GM12864 (cell line): Measurements from ENCODE around the gene DDI2.
A peak's percentile ranks its signal among the peaks of the same experiment; 100 is the strongest.

Experiments used
- DNase-seq: peaks from one replicate; pipeline ENCODE4 v3.0.0-alpha.2; 2011; ENCODE audit warnings: low read depth
- H3K4me3 ChIP-seq: 2 replicates; pipeline ENCODE4 v1.5.1; 2011; ENCODE audit warnings: mild to moderate bottlenecking, low read depth, low read length, control low read depth
- CTCF ChIP-seq: IDR thresholded peaks from 2 replicates; pipeline ENCODE4 v1.5.1; 2011; ENCODE audit warnings: low read depth, mild to moderate bottlenecking, moderate library complexity, low read length, control low read depth, inconsistent platforms; ENCODE audit errors: missing control alignments

Gene DDI2

GRCh38 chr1:15575549-15576150 is 41.6 kb upstream of the DDI2 start:
- TF ChIP-seq CTCF, result no peak
- no peak overlapping the region for H3K4me3 ChIP-seq
- no peak for DNase-seq

- DNase-seq, result no peak
- no peak for TF ChIP-seq CTCF
- no peak overlapping the region for H3K4me3 ChIP-seq
Observed at GRCh38 chr1:15577691-15578090, 39.6 kb upstream of the DDI2 start.

- TF ChIP-seq CTCF, result no peak
- H3K4me3 ChIP-seq, result no peak overlapping the region
- DNase-seq, result peak; percentile 49
Observed at GRCh38 chr1:15578921-15579682, 38.2 kb upstream of the DDI2 start.

GRCh38 chr1:15579683-15580047 is 37.6 kb upstream of the DDI2 start:
- H3K4me3 ChIP-seq, result no peak overlapping the region
- TF ChIP-seq CTCF, result no peak
- no peak for DNase-seq

GRCh38 chr1:15583016-15583706 is 34.1 kb upstream of the DDI2 start:
- H3K4me3 ChIP-seq, result no peak overlapping the region
- TF ChIP-seq CTCF, result no peak
- no peak for DNase-seq

GRCh38 chr1:15584489-15585363 is 32.5 kb upstream of the DDI2 start, which contains the start of gene AGMAT:
AGMAT (minus strand) TSS chr1:15585051; CDS start chr1:15584967, 84 bp downstream.
- H3K4me3 ChIP-seq, result peak within 1 kb of the TSS; percentile 62
- TF ChIP-seq CTCF, result peak; percentile 49
- DNase-seq, result no peak
